NCI-H526 treated with DMSO at 0.1 percent for 48 hours (cell line): ENCODE results near the gene TBC1D5.
"Not testable (repeated sequence)": the region's sequence is repeated elsewhere in the genome, so short reads cannot be mapped to it uniquely, and the experiment has no call there.

Source experiments
- DNase-seq: peaks from one replicate; lab custom pipeline; 2025; lab: John Stamatoyannopoulos, UW

The TBC1D5 gene

GRCh38 chr3:17133632-17134545 is 608.5 kb downstream of the TBC1D5 start:
- no peak for DNase-seq

- DNase-seq = no peak
These were observed 609.9 kb downstream of the TBC1D5 start for GRCh38 chr3:17132286-17133115.

GRCh38 chr3:17130956-17131355 is 611.5 kb downstream of the TBC1D5 start:
- DNase-seq = no peak

GRCh38 chr3:17129556-17129955 is 612.9 kb downstream of the TBC1D5 start:
- no peak for DNase-seq

GRCh38 chr3:17128671-17129070 is 613.8 kb downstream of the TBC1D5 start:
- not testable (repeated sequence) for DNase-seq

- DNase-seq = no peak
These were observed 616.5 kb downstream of the TBC1D5 start for GRCh38 chr3:17125738-17126442.

GRCh38 chr3:17122758-17123157 is 619.7 kb downstream of the TBC1D5 start:
- DNase-seq = no peak

GRCh38 chr3:17121336-17121735 is 621.1 kb downstream of the TBC1D5 start:
- DNase-seq = no peak

GRCh38 chr3:17120115-17120514 is 622.3 kb downstream of the TBC1D5 start:
- no peak for DNase-seq

- DNase-seq = no peak
These were observed 623.0 kb downstream of the TBC1D5 start for GRCh38 chr3:17119201-17120072.

- no peak for DNase-seq
These were observed 623.7 kb downstream of the TBC1D5 start for GRCh38 chr3:17118771-17119170.

- no peak for DNase-seq
These were observed 626.3 kb downstream of the TBC1D5 start for GRCh38 chr3:17116007-17116600.

GRCh38 chr3:17115186-17115585 is 627.2 kb downstream of the TBC1D5 start:
- DNase-seq = no peak

GRCh38 chr3:17111586-17111985 is 630.8 kb downstream of the TBC1D5 start:
- DNase-seq = no peak

GRCh38 chr3:17110660-17111396 is 631.6 kb downstream of the TBC1D5 start:
- no peak for DNase-seq
